Calu3 (cell line): ENCODE measurements around the gene ADAM22. TPM values are rescaled to one million over a fixed set of nuclear protein-coding genes. Genes with fewer than 3 reads are reported as not detected.
"Not testable (repeated sequence)": the region's sequence is repeated elsewhere in the genome, so short reads cannot be mapped to it uniquely, and the experiment has no call there.

ENCODE experiments used
- BruUV-seq: library from RNA; stranded (reverse); fragments of 400-500 nt; replicated peaks from 2 replicates; lab custom pipeline; 2021; lab: Mats Ljungman, UMichigan
- CTCF ChIA-PET: fragments of 300-600 bp; sonication (Branson Sonifier 250); formaldehyde crosslinking; loops from one replicate; lab custom pipeline; 2022; ENCODE audit warnings: antibody characterized with exemption; lab: Charles Lee
- DNase-seq: peaks from one replicate; pipeline ENCODE4 v3.0.0; 2022
- H3K27ac Mint-ChIP-seq: one replicate; pipeline ENCODE4 v1.8.0; 2022; ENCODE audit warnings: mixed read lengths; ENCODE audit not compliant: unreplicated experiment
- H3K27me3 Mint-ChIP-seq: one replicate; pipeline ENCODE4 v1.8.0; 2022; ENCODE audit warnings: mixed read lengths; ENCODE audit not compliant: unreplicated experiment
- H3K36me3 Mint-ChIP-seq: one replicate; pipeline ENCODE4 v1.8.0; 2022; ENCODE audit warnings: mild to moderate bottlenecking, moderate library complexity, mixed read lengths; ENCODE audit not compliant: insufficient read depth, unreplicated experiment
- H3K4me1 Mint-ChIP-seq: one replicate; pipeline ENCODE4 v1.8.0; 2022; ENCODE audit warnings: mild to moderate bottlenecking, low read depth, mixed read lengths; ENCODE audit not compliant: unreplicated experiment
- H3K4me3 Mint-ChIP-seq: one replicate; pipeline ENCODE4 v1.8.0; 2022; ENCODE audit warnings: mild to moderate bottlenecking, low read depth, moderate library complexity, mixed read lengths; ENCODE audit not compliant: unreplicated experiment
- H3K9me3 Mint-ChIP-seq: one replicate; pipeline ENCODE4 v1.8.0; 2022; ENCODE audit warnings: low read depth, mixed read lengths; ENCODE audit not compliant: unreplicated experiment
- CTCF ChIP-seq: fragments of 200-600 bp; IDR thresholded peaks from one replicate; pipeline ENCODE4 v1.8.0; 2022; ENCODE audit warnings: antibody characterized with exemption; ENCODE audit not compliant: unreplicated experiment
- intact Hi-C: fragments of 100-400 bp; cut with micrococcal nuclease; formaldehyde crosslinking; loops from one replicate; pipeline ENCODE4 v1.10.0; 2022; ENCODE audit not compliant: unreplicated experiment
- total RNA-seq: library from RNA; stranded (reverse); gene quantifications from 2 replicates; pipeline ENCODE4 v1.2.3, GENCODE V29; 2022

Gene ADAM22
- total RNA-seq, 1 experiment from 2014 or later: 3.0 TPM

GRCh38 chr7:87899255-87899654, 34.8 kb upstream of the ADAM22 start:
- Mint-ChIP-seq H3K4me1 (peaks cover 7% of the 10 kb centered on the region), H3K36me3 (peaks cover 13% of the 10 kb centered on the region)
- intact Hi-C loops: no loop called here

DNA sequence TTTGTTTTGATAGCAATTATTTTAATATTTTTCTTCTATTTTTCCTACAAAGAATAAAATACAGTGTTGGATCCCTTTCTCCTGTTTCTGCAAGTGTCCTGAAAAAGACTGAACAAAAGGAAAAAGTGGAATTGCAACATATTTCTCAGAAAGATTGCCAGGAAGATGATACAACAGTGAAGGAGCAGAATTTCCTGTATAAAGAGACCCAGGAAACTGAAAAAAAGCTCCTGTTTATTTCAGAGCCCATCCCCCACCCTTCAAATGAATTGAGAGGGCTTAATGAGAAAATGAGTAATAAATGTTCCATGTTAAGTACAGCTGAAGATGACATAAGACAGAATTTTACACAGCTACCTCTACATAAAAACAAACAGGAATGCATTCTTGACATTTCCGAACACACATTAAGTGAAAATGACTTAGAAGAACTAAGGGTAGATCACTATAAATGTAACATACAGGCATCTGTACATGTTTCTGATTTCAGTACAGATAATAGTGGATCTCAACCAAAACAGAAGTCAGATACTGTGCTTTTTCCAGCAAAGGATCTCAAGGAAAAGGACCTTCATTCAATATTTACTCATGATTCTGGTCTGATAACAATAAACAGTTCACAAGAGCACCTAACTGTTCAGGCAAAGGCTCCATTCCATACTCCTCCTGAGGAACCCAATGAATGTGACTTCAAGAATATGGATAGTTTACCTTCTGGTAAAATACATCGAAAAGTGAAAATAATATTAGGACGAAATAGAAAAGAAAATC, 26.7 kb upstream of the ADAM22 start:
- H3K27ac Mint-ChIP-seq, H3K27me3 Mint-ChIP-seq, H3K4me1 Mint-ChIP-seq, DNase-seq, CTCF ChIA-PET, H3K9me3 Mint-ChIP-seq, H3K4me3 Mint-ChIP-seq, H3K36me3 Mint-ChIP-seq, BruUV-seq: not testable (repeated sequence)
- intact Hi-C loops: loop anchor here (10.0 kb wide), 1 partner anchor 207 kb away; no protein-coding TSS in a partner anchor

More at GRCh38 chr7:87899255-87899654, 34.8 kb upstream of the ADAM22 start:
- no peak for DNase-seq
- CTCF ChIA-PET: no interaction called here
- Mint-ChIP-seq H3K27ac (no peak overlapping the region), H3K4me3 (no peak overlapping the region), H3K9me3 (no peaks in the 10 kb centered on the region), H3K27me3 (no peaks in the 10 kb centered on the region)
- no TSS peak for BruUV-seq
- TF ChIP-seq CTCF: no peak

- BruUV-seq, DNase-seq, H3K36me3 Mint-ChIP-seq, H3K27me3 Mint-ChIP-seq, H3K9me3 Mint-ChIP-seq, CTCF ChIA-PET, H3K4me1 Mint-ChIP-seq, H3K27ac Mint-ChIP-seq, H3K4me3 Mint-ChIP-seq: not testable (repeated sequence)
- intact Hi-C loops: loop anchor here (10.0 kb wide), 1 partner anchor 206 kb away; no protein-coding TSS in a partner anchor
Measured at GRCh38 chr7:87908814-87909213, 25.2 kb upstream of the ADAM22 start.

GRCh38 chr7:87912121-87912520, 21.9 kb upstream of the ADAM22 start:
- BruUV-seq: no TSS peak

GRCh38 chr7:87918740-87919139, 15.3 kb upstream of the ADAM22 start:
- H3K27ac Mint-ChIP-seq: no peak overlapping the region
- TF ChIP-seq CTCF: no peak
- H3K9me3 Mint-ChIP-seq: no peaks in the 10 kb centered on the region
- intact Hi-C loops: no loop called here
- H3K27me3 Mint-ChIP-seq: no peaks in the 10 kb centered on the region
- no peaks in the 10 kb centered on the region for H3K36me3 Mint-ChIP-seq
- no peaks in the 10 kb centered on the region for H3K4me1 Mint-ChIP-seq
- no peak for DNase-seq
- BruUV-seq: no TSS peak
- CTCF ChIA-PET: interaction anchor here (0.7 kb wide), 1 partner anchor 150 kb away, joined by 4 read pairs; no protein-coding TSS in a partner anchor
- no peak overlapping the region for H3K4me3 Mint-ChIP-seq

More at GRCh38 chr7:87912121-87912520, 21.9 kb upstream of the ADAM22 start:
- no peaks in the 10 kb centered on the region for H3K4me1 Mint-ChIP-seq
- no peaks in the 10 kb centered on the region for H3K9me3 Mint-ChIP-seq
- no peaks in the 10 kb centered on the region for H3K27me3 Mint-ChIP-seq
- intact Hi-C loops: no loop called here
- CTCF ChIA-PET: interaction anchor here (0.6 kb wide), 1 partner anchor 529 kb away, joined by 4 read pairs; no protein-coding TSS in a partner anchor
- no peaks in the 10 kb centered on the region for H3K36me3 Mint-ChIP-seq
- TF ChIP-seq CTCF: no peak
- H3K4me3 Mint-ChIP-seq: no peak overlapping the region
- no peak for DNase-seq
- H3K27ac Mint-ChIP-seq: no peak overlapping the region
